GM12801 (cell line): ENCODE data around the gene PECR.

ENCODE experiments used
- TF ChIP-seq, protein P1 (sequence below): IDR thresholded peaks from one replicate; pipeline ENCODE4 v1.5.1; 2011; ENCODE audit warnings: control low read depth; ENCODE audit not compliant: insufficient read length; ENCODE audit errors: extremely low read depth

The PECR gene

DNA sequence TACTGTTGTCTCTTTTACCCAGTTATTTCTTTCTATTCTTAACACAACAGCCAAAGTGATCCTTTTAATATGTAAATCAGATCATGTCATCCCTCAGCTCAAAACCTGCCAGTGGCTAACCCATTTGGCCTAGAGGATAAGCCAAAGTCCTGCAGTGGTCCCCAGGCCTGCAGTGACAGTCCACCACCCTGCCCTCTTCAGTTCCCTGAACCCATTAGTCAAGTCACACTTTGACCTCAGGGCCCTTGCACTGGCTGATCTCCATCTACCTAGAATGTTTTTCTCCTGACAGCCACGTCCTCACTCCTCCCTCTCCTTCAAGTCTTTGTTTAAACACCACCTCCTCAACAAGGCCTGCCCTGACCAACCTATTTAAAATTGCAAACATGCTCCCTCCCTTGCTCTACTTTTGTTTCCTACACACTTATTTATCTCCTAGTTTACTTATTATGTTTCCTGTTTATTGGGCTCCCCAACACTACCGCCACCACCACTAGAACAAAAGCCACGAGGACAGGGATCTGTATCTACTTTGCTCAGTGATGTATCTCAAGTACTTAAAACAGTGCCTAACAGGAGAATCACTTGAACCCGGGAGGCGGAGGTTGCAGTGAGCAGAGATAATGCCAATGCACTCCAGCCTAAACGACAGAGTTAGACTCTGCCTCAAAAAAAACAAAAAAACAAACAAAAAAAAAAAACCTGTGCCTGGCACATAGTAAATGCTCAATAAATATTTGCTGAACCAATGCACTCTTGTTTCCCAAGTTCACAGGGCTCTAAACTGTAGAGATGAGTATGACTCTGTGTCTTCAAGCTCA is 77.5 kb downstream of the PECR start:
- TF ChIP-seq, protein P1, sequence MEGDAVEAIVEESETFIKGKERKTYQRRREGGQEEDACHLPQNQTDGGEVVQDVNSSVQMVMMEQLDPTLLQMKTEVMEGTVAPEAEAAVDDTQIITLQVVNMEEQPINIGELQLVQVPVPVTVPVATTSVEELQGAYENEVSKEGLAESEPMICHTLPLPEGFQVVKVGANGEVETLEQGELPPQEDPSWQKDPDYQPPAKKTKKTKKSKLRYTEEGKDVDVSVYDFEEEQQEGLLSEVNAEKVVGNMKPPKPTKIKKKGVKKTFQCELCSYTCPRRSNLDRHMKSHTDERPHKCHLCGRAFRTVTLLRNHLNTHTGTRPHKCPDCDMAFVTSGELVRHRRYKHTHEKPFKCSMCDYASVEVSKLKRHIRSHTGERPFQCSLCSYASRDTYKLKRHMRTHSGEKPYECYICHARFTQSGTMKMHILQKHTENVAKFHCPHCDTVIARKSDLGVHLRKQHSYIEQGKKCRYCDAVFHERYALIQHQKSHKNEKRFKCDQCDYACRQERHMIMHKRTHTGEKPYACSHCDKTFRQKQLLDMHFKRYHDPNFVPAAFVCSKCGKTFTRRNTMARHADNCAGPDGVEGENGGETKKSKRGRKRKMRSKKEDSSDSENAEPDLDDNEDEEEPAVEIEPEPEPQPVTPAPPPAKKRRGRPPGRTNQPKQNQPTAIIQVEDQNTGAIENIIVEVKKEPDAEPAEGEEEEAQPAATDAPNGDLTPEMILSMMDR: no peak

DNA sequence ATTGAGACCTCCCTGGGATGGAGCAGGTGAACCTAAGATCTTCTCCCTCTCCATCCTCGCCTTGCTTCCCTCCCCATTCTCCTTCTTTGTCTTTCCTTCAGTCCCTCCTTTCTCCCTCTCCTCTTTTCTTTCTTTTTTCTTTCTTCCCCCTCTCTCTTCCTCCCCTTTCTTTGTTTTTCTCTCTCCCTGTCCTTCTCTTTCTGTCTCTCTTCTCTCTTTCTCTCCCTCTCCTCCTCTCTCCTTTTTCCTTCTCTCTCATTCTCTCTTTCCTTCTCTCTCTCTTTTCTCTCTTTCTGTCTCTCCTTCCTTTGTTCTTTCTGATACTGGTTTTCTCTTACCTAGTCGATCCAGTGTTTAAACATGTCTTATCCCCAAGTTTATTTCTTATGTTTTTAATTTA is 78.9 kb downstream of the PECR start:
- TF ChIP-seq, protein P1: no peak

DNA sequence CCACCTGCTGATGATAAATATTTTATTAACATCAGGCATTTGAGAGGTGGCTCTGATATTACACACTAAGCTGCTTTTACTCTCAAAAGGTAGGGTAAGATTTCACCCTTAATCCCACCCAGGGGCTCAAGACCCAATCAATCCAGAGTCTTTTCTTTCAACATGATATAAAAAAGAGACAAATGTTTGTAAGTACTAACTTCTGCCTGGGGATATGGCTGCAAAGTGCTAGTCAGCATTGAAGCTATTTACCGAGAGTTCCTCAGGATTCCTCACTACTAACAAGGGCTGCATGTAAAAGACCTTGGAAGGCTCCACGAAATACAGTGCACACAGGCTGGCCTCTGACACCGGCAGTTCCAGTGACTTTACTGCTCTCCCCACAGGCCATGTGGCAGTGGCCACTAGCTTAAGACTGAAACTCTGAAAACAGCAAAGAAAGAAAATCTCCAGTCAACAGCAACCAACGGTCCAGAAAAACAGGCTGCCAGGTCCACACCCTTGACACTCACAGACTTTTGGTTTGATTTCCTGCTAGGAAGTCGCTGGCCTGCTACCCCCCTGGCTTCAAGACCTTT is 79.4 kb downstream of the PECR start:
- TF ChIP-seq, protein P1: no peak

DNA sequence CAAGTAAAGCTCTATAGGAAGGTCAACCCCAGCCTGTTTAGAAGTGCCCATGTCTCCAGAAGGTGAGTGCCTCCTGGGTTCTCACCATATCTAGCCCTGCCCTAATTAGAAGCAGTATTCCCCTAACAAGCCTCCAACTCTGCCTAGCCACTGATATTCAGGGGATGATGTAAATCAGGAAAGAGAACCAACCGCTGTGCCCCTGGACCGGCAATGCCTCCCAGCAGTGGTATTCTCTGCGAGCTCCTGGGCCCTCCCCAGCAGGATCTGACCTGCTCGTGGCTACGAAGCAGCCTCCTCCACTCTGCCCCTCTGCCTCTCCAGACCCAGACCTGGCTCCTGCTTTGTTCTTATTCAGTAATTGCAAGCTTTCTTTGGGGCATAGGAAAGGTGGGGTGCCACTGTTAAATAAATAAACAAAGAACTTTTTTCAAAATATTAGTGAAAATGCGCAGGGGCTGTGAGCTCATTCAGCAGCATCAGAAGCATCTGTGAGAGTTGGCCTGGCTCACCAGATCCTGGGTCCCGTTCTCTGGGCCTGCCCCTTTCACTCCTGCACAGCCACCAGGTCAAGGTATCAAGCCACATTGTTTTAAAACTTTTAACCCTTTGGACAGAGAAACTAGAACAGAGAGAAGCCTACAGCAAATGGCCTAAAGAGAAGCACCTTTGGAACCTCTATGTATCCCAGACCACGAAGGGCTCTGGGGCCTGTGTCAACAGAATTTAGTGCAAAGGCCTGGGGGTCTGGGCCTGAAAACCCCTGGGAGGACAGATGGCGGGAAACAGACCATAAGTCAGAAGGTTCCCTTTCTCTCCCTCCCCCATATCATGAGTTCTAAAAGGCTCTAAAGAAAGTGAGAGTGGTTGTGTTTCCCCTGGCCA is 80.2 kb downstream of the PECR start:
- TF ChIP-seq, protein P1: no peak

DNA sequence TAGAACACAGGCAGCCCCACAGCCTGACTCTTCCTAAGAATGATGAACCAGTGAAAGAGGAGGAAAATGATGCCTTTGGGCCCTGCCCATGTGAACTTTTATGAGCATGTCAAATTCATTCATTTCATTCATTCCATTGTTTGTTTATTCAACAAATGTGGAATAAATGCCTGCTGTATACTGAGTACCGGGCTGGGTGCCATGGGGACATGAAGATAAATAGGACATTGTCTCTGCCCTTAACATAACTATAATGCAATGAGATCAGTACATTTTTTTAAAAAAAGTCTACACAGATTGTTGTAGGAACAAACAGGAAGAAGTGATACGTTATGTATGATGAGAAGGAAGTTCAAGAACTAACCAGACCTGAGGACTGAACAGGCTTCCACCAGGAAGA is 83.0 kb downstream of the PECR start:
- TF ChIP-seq, protein P1: no peak

DNA sequence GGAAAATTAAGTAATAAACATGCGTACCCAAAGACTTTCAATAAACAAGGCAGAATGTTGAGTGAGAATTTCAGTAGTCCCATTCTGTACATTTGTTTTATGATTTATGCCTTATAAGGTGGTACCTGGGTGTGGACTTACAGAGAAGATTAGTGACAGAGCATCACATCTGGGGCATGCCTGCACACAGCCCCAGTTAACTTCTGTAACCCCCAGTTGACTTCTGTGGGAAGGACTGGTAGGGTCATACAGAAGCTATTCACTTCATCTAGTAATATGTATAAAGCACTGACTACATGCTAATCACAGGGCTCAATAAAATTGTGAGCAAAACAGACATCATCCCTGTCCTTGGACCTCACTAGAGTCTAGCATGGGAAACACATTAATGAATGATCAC is 84.4 kb downstream of the PECR start:
- TF ChIP-seq, protein P1: no peak

DNA sequence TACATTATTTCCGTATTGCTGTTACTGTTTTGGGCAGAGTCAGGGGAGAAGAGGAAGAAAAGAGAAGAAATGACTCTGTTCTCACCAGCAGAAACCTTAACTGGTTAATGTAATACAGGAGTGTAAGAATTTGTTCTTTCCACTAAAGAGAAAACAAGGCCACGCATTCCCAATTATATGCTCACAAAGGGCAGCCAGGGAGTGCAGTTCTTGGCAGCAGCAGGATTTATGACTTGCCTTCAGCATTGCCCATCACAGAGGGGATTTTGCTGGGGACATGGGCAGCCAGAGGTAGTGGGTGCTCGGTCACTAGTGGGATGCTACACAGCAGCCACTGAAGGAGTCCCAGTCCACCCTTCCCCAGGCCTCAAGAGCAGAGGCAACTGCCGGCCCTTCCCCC is 86.7 kb downstream of the PECR start:
- TF ChIP-seq, protein P1: no peak
